Large intestine (tissue), 3 donors: ENCODE measurements around the gene TP53I11. TPM values are rescaled to one million over a fixed set of nuclear protein-coding genes. Genes with fewer than 3 reads are reported as not detected.

Source experiments
- DNase-seq, 2 donors: peaks; one replicate each; pipeline versions ENCODE4 v3.0.0 to v3.0.0-alpha.2; 2013
- H3K27ac ChIP-seq: one replicate; pipeline ENCODE4 v1.5.1; 2013; ENCODE audit warnings: low read length
- H3K27me3 ChIP-seq: 2 replicates; pipeline ENCODE4 v1.6.1; 2013; ENCODE audit warnings: low read length; ENCODE audit not compliant: control insufficient read depth, insufficient read depth
- H3K36me3 ChIP-seq: 2 replicates; pipeline ENCODE4 v1.6.1; 2013; ENCODE audit warnings: low read length; ENCODE audit not compliant: control insufficient read depth, insufficient read depth
- H3K4me1 ChIP-seq: one replicate; pipeline ENCODE4 v1.6.1; 2013; ENCODE audit warnings: low read length; ENCODE audit not compliant: control insufficient read depth, insufficient read depth
- H3K4me3 ChIP-seq: one replicate; pipeline ENCODE4 v1.5.1; 2013; ENCODE audit warnings: low read length
- H3K9me3 ChIP-seq: one replicate; pipeline ENCODE4 v1.6.1; 2013; ENCODE audit warnings: mild to moderate bottlenecking, low read depth, low read length, moderate library complexity; ENCODE audit not compliant: control insufficient read depth
- WGBS: methylation state at CpG from one replicate; pipeline ENCODE4 v1.1.5; 2013; ENCODE audit warnings: low lambda C conversion rate; ENCODE audit not compliant: insufficient coverage; 5-methylcytosine and 5-hydroxymethylcytosine counted together
- polyA plus RNA-seq: library from polyadenylated mRNA; unstranded; fragments of 120-200 nt; gene quantifications from one replicate; pipeline ENCODE4 v1.2.1, GENCODE V29; 2013

TP53I11 gene
- polyA plus RNA-seq, 1 donor, result 59.4 TPM

GRCh38 chr11:44940835-44941234, 9.8 kb downstream of the TP53I11 start:
- Histone ChIP-seq H3K4me1 (peaks cover 26% of the 10 kb centered on the region), H3K9me3 (no peaks in the 10 kb centered on the region), H3K36me3 (peaks cover 25% of the 10 kb centered on the region), H3K27ac (no peak overlapping the region), H3K4me3 (no peak overlapping the region), H3K27me3 (no peaks in the 10 kb centered on the region)
- DNase-seq, result no peak
- WGBS, result 90% methylated on average over 2 of the region's 9 CpGs

GRCh38 chr11:44940404-44940803, 10.3 kb downstream of the TP53I11 start:
- 80% methylated on average over 1 of the region's 7 CpGs for WGBS
- Histone ChIP-seq H3K9me3 (no peaks in the 10 kb centered on the region), H3K4me3 (no peak overlapping the region), H3K4me1 (peaks cover 26% of the 10 kb centered on the region), H3K27me3 (no peaks in the 10 kb centered on the region), H3K36me3 (peaks cover 24% of the 10 kb centered on the region), H3K27ac (no peak overlapping the region)
- no peak for DNase-seq

GRCh38 chr11:44939673-44940395, 10.8 kb downstream of the TP53I11 start:
- H3K27me3 ChIP-seq, result no peaks in the 10 kb centered on the region
- 50% methylated on average over 2 of the region's 22 CpGs for WGBS
- no peak overlapping the region for H3K27ac ChIP-seq
- peaks cover 28% of the 10 kb centered on the region for H3K36me3 ChIP-seq
- no peaks in the 10 kb centered on the region for H3K9me3 ChIP-seq
- no peak overlapping the region for H3K4me3 ChIP-seq
- peaks cover 26% of the 10 kb centered on the region for H3K4me1 ChIP-seq
- DNase-seq, result no peak

- Histone ChIP-seq H3K4me3 (no peak overlapping the region), H3K36me3 (peaks cover 40% of the 10 kb centered on the region), H3K27me3 (no peaks in the 10 kb centered on the region), H3K27ac (no peak overlapping the region), H3K9me3 (no peaks in the 10 kb centered on the region), H3K4me1 (peaks cover 12% of the 10 kb centered on the region)
- WGBS, result 100% methylated on average over 1 of the region's 19 CpGs
- DNase-seq, result no peak
Observed at GRCh38 chr11:44938066-44938691, 12.5 kb downstream of the TP53I11 start.

GRCh38 chr11:44936951-44937543, 13.6 kb downstream of the TP53I11 start:
- no CpG with 5 or more reads among the region's 12 CpGs for WGBS
- H3K9me3 ChIP-seq, result no peaks in the 10 kb centered on the region
- H3K27me3 ChIP-seq, result no peaks in the 10 kb centered on the region
- no peak for DNase-seq
- no peak overlapping the region for H3K27ac ChIP-seq
- peaks cover 1% of the 10 kb centered on the region for H3K4me1 ChIP-seq
- H3K4me3 ChIP-seq, result no peak overlapping the region
- peaks cover 40% of the 10 kb centered on the region for H3K36me3 ChIP-seq

GRCh38 chr11:44936525-44936924, 14.2 kb downstream of the TP53I11 start:
- H3K27ac ChIP-seq, result no peak overlapping the region
- no peaks in the 10 kb centered on the region for H3K27me3 ChIP-seq
- peaks cover 40% of the 10 kb centered on the region for H3K36me3 ChIP-seq
- DNase-seq, result peak; percentile 70 to 74
- H3K4me1 ChIP-seq, result no peaks in the 10 kb centered on the region
- no peak overlapping the region for H3K4me3 ChIP-seq
- no peaks in the 10 kb centered on the region for H3K9me3 ChIP-seq
- no CpG with 5 or more reads among the region's 20 CpGs for WGBS

GRCh38 chr11:44934735-44935250, 15.9 kb downstream of the TP53I11 start:
- Histone ChIP-seq H3K36me3 (peaks cover 41% of the 10 kb centered on the region), H3K27ac (no peak overlapping the region), H3K4me3 (no peak overlapping the region), H3K4me1 (no peaks in the 10 kb centered on the region), H3K27me3 (no peaks in the 10 kb centered on the region), H3K9me3 (no peaks in the 10 kb centered on the region)
- DNase-seq, result no peak
- WGBS, result no CpG with 5 or more reads among the region's 13 CpGs

GRCh38 chr11:44934110-44934509, 16.6 kb downstream of the TP53I11 start:
- WGBS, result no CpG with 5 or more reads among the region's 2 CpGs
- Histone ChIP-seq H3K27me3 (no peaks in the 10 kb centered on the region), H3K4me3 (no peak overlapping the region), H3K36me3 (peaks cover 48% of the 10 kb centered on the region), H3K27ac (no peak overlapping the region), H3K9me3 (no peaks in the 10 kb centered on the region), H3K4me1 (no peaks in the 10 kb centered on the region)
- no peak for DNase-seq

- H3K9me3 ChIP-seq, result no peaks in the 10 kb centered on the region
- H3K36me3 ChIP-seq, result peaks cover 40% of the 10 kb centered on the region
- DNase-seq, result no peak
- WGBS, result no CpG with 5 or more reads among the region's 3 CpGs
- no peak overlapping the region for H3K4me3 ChIP-seq
- H3K27me3 ChIP-seq, result no peaks in the 10 kb centered on the region
- no peaks in the 10 kb centered on the region for H3K4me1 ChIP-seq
- no peak overlapping the region for H3K27ac ChIP-seq
Observed at GRCh38 chr11:44931466-44931865, 19.2 kb downstream of the TP53I11 start.

- Histone ChIP-seq H3K4me1 (no peaks in the 10 kb centered on the region), H3K4me3 (no peak overlapping the region), H3K36me3 (peaks cover 36% of the 10 kb centered on the region), H3K27ac (no peak overlapping the region), H3K27me3 (no peaks in the 10 kb centered on the region), H3K9me3 (no peaks in the 10 kb centered on the region)
- no CpG with 5 or more reads among the region's 13 CpGs for WGBS
- no peak for DNase-seq
Observed at GRCh38 chr11:44930588-44931302, 19.9 kb downstream of the TP53I11 start.
